BE2C (cell line): Measurements from ENCODE around the gene ZDBF2.
"Not testable (repeated sequence)": the region's sequence is repeated elsewhere in the genome, so short reads cannot be mapped to it uniquely, and the experiment has no call there.

ENCODE experiments used
- DNase-seq: peaks from one replicate; pipeline ENCODE4 v3.0.0-alpha.2; 2020
- H3K27me3 ChIP-seq: fragments of 250-450 bp; sonication (Bioruptor Pico); 2 replicates; pipeline ENCODE4 v1.5.1; 2020; ENCODE audit warnings: mild to moderate bottlenecking
- H3K36me3 ChIP-seq: fragments of 250-450 bp; sonication (Bioruptor Pico); 2 replicates; pipeline ENCODE4 v1.5.1; 2020; ENCODE audit warnings: mild to moderate bottlenecking
- H3K4me1 ChIP-seq: fragments of 250-450 bp; sonication (Bioruptor Pico); 2 replicates; pipeline ENCODE4 v1.5.1; 2020
- H3K4me3 ChIP-seq: 2 replicates; pipeline ENCODE4 v1.5.1; 2011; ENCODE audit warnings: low read depth, low read length
- H3K9me3 ChIP-seq: fragments of 250-450 bp; sonication (Bioruptor Pico); 2 replicates; pipeline ENCODE4 v1.5.1; 2020
- TF ChIP-seq, protein P1 (sequence below): IDR thresholded peaks from 2 replicates; pipeline ENCODE4 v1.5.1; 2012; ENCODE audit warnings: mild to moderate bottlenecking, low read depth, low read length

Gene ZDBF2

DNA sequence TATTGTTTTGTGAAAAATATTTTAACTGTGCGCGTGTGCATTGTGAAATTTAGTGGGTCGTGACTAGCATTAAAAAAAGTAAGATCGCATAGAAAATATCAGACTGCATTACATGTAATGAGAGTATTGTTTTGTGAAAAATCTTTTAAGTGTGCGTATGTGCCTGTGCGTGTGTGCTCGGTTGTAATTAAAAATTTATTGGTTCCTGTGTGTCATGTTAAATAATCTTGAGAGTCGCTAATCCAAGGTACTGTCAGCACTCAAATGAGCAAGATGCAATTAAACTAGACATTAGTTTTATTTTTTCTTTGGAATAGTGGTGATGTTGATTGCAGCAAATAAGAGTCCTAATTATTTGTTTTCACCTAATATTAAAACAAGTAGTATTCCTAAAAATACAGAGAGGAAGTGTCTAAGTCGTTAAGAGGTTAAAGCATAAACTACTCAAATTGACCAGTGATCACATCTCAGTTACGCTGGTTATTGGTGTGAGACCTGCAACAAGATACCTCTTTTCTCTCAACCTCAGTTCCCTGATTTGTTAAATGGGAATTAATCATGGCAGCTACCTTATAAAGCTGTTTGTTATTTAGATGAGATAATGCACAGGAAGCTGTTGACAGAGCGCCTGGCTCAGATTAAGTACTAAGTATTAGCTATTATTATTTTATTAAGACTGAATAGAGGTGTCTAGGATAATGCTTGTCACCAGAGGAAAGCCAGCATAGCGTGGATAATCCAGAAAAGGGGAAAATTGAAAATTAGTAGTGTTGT, 1.9 kb downstream of the ZDBF2 start:
- no peaks in the 10 kb centered on the region for H3K36me3 ChIP-seq
- DNase-seq, result no peak

DNA sequence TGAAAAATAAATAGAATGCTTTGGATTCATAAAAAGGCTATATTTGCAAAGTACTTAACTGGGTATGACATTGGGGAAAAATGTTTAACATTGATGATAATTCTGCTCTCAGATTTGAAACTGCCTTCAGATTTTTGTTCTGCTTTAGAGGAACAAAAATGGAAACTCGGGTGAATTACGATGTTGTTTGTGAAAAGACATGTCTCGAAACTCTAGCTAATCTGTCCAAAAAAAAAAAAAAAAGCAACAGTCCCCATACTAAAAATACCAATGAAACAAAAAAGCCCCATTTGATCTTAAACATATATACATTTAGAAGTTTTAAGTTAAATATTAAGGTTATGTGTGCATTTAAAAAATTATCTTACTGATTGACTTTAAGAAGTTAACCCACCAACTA, 3.0 kb downstream of the ZDBF2 start:
- Histone ChIP-seq H3K36me3 (no peaks in the 10 kb centered on the region; the same call in 1 of the 2 replicates), H3K27me3 (no peaks in the 10 kb centered on the region), H3K4me1 (no peaks in the 10 kb centered on the region; the same call in 1 of the 2 replicates), H3K4me3 (no peak overlapping the region), H3K9me3 (no peaks in the 10 kb centered on the region)
- TF ChIP-seq, protein P1, sequence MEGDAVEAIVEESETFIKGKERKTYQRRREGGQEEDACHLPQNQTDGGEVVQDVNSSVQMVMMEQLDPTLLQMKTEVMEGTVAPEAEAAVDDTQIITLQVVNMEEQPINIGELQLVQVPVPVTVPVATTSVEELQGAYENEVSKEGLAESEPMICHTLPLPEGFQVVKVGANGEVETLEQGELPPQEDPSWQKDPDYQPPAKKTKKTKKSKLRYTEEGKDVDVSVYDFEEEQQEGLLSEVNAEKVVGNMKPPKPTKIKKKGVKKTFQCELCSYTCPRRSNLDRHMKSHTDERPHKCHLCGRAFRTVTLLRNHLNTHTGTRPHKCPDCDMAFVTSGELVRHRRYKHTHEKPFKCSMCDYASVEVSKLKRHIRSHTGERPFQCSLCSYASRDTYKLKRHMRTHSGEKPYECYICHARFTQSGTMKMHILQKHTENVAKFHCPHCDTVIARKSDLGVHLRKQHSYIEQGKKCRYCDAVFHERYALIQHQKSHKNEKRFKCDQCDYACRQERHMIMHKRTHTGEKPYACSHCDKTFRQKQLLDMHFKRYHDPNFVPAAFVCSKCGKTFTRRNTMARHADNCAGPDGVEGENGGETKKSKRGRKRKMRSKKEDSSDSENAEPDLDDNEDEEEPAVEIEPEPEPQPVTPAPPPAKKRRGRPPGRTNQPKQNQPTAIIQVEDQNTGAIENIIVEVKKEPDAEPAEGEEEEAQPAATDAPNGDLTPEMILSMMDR, result no peak
- no peak for DNase-seq

More for the DNA sequence above, 1.9 kb downstream of the ZDBF2 start:
- Histone ChIP-seq H3K4me1 (no peaks in the 10 kb centered on the region; the same call in 1 of the 2 replicates), H3K27me3 (no peaks in the 10 kb centered on the region), H3K4me3 (peak overlapping the region; percentile 93), H3K9me3 (no peaks in the 10 kb centered on the region)
- TF ChIP-seq, protein P1, result no peak

DNA sequence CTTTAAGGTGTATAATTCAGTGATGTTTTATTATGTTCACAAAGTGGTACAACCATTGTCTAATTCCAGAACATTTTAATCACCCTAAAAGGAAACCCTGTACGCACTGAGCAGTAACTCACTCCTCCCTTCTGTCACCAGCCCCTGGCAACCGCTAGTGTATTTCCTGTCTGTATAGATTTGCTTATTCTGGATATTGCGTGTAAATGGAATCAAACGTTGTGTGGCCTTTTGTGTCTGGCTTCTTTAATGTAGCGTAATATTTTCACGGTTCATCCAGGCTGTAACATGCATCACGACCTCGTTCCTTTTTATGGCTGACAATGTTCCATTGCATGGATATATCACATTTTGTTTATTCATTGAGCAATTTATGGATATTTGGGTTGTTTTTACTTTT, 8.3 kb downstream of the ZDBF2 start:
- Histone ChIP-seq H3K27me3 (no peaks in the 10 kb centered on the region), H3K36me3 (peaks cover 6% of the 10 kb centered on the region), H3K4me3 (no peak overlapping the region), H3K4me1 (no peaks in the 10 kb centered on the region), H3K9me3 (no peaks in the 10 kb centered on the region; the same call in 1 of the 2 replicates)
- DNase-seq, result no peak
- TF ChIP-seq, protein P1, result no peak

GRCh38 chr2:206287197-206287596, 12.7 kb downstream of the ZDBF2 start:
- no peaks in the 10 kb centered on the region for H3K27me3 ChIP-seq
- no peak for DNase-seq
- no peaks in the 10 kb centered on the region; the same call in 1 of the 2 replicates for H3K9me3 ChIP-seq
- no peak overlapping the region for H3K4me3 ChIP-seq
- TF ChIP-seq, protein P1, result no peak
- no peaks in the 10 kb centered on the region for H3K4me1 ChIP-seq
- H3K36me3 ChIP-seq, result peaks cover 6% of the 10 kb centered on the region

DNA sequence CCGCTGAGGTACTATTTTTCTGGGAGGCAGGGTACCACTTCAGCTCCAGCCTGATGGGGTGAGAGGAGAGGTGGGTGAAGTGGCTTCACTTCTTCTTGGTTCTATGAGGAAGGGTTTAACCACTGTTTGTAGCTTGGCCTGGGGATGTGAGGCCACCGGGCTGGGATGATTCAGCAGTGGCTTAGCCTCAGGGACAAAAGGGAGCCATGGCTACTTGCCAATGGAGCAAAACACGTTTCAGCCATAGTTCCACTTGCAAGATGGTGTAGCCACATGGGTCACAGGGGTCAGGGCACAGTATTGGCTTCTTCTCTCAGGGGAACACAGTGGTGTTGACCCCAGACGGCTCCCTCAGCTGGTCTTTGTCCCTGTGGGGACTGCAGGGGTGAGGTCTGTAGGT, 14.9 kb downstream of the ZDBF2 start:
- Histone ChIP-seq H3K36me3 (no peaks in the 10 kb centered on the region; the same call in 1 of the 2 replicates), H3K4me3 (no peak overlapping the region), H3K9me3 (no peaks in the 10 kb centered on the region; the same call in 1 of the 2 replicates), H3K4me1 (no peaks in the 10 kb centered on the region), H3K27me3 (no peaks in the 10 kb centered on the region)
- no peak for DNase-seq
- TF ChIP-seq, protein P1, result no peak

- DNase-seq, result no peak
- Histone ChIP-seq H3K4me3 (no peak overlapping the region), H3K27me3 (no peaks in the 10 kb centered on the region), H3K9me3 (no peaks in the 10 kb centered on the region), H3K36me3 (peaks cover 8% of the 10 kb centered on the region), H3K4me1 (no peaks in the 10 kb centered on the region; the same call in 1 of the 2 replicates)
- TF ChIP-seq, protein P1, result no peak
Measured at GRCh38 chr2:206296128-206296527, 21.7 kb downstream of the ZDBF2 start.

GRCh38 chr2:206299608-206300007, 25.1 kb downstream of the ZDBF2 start:
- not testable (repeated sequence) for H3K27me3 ChIP-seq, DNase-seq, H3K36me3 ChIP-seq

More at GRCh38 chr2:206299608-206300007, 25.1 kb downstream of the ZDBF2 start:
- H3K9me3 ChIP-seq, H3K4me1 ChIP-seq, H3K4me3 ChIP-seq: not testable (repeated sequence)
